Activated T-helper 1 cell treated with Interleukin-2 at 50 U/mL for 16 hours (primary cell): Measurements from ENCODE around the gene HOATZ.

Source experiments
- DNase-seq: peaks from one replicate; pipeline ENCODE4 v3.0.0-alpha.2; 2020; ENCODE audit warnings: low read depth

HOATZ gene

GRCh38 chr11:111522426-111522825 lies 7.8 kb downstream of the HOATZ start:
- no peak for DNase-seq

GRCh38 chr11:111523343-111523742 lies 8.8 kb downstream of the HOATZ start:
- DNase-seq = no peak

GRCh38 chr11:111524056-111524455 lies 9.5 kb downstream of the HOATZ start:
- no peak for DNase-seq

GRCh38 chr11:111525456-111525855 lies 10.9 kb downstream of the HOATZ start:
- DNase-seq = no peak

GRCh38 chr11:111526501-111526900 lies 11.9 kb downstream of the HOATZ start:
- no peak for DNase-seq

- no peak for DNase-seq
Measured at GRCh38 chr11:111527279-111527678, 12.7 kb downstream of the HOATZ start.

DNA sequence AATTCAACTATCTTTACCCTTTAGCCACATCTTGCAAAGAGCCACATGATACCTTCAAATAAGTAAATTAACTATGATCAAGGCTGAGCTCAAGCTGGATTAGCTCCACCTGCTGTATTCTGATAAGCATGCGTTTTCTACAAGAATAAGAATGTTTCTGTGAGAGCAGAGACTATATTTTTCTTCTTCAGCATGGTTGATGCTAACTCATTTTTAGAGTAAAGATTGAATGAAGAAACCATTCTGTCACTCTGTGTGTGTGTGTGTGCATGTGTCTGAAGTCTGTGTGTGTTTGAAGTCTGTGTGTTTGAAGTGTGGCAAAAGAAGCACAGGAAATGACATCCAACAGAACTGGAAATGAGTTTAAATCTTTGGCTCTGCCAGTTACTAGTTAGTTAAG lies 14.0 kb downstream of the HOATZ start:
- DNase-seq = no peak

- no peak for DNase-seq
Measured at GRCh38 chr11:111530091-111530490, 15.5 kb downstream of the HOATZ start.

- no peak for DNase-seq
Measured at GRCh38 chr11:111531136-111531535, 16.6 kb downstream of the HOATZ start.

DNA sequence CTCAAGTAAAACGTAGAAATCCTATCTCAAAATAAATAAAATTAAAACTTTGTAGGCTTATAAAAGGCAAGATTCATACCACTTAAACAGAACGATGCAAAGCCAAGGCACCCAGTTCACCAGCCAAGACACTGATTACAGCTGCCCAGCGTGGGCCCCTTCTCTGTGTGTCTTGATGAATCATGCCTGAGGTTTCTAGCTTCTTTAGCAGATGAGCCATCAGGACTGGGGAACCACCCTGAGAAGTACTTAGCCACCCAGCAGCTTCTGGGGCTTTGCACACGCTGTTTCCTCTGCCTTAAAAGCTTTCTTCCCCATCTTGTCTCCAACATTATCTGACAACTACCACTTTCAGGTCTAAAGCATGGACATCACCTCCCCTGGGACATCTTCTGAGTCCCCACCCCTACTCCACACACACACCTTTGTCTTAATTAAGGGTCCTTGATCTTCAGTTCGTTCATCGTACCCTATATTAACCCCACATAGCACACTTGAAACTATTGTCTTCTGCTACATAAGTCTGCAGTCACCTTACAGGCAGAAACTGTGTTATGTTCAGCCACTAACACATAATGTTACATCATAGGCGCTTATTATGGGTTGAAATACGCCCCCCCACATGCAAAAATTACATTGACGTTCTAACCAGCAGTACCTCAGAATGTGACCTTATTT lies 17.2 kb downstream of the HOATZ start:
- no peak for DNase-seq

DNA sequence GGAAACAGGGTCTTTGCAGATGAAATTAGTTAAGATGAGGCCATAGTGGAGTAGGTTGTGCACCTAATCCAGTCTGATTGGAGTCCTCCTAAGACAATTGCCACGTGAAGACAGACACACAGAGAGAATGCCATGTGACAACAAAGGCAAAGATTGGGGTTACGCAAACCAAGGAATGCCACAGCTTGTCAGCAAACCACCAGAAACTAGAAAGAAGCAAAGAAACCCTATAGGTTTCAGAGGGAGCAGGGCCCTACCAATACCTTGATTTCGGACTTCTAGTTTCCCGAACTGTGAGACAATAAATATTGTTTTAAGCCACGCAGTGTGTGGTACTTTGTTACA lies 17.8 kb downstream of the HOATZ start:
- no peak for DNase-seq

DNA sequence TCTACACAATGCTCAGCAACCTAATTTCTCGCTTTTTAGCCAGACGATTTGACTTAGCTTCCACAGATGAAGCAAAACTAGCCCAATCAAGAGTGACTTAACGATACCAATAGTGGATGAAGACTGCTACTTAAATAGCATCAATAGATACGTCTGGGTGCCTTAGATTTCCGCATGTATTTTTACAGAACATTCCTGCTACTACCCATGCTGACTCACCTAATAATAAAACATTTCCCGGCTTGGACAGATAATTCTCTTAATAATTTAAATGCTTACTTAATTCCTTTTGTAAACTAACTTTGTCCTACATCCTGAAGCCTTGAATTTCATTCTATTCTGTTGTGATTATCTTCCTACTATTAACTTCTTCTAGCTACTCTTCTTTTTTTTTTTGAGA lies 20.7 kb downstream of the HOATZ start:
- no peak for DNase-seq

- no peak for DNase-seq
Measured at GRCh38 chr11:111537336-111537860, 22.8 kb downstream of the HOATZ start.

DNA sequence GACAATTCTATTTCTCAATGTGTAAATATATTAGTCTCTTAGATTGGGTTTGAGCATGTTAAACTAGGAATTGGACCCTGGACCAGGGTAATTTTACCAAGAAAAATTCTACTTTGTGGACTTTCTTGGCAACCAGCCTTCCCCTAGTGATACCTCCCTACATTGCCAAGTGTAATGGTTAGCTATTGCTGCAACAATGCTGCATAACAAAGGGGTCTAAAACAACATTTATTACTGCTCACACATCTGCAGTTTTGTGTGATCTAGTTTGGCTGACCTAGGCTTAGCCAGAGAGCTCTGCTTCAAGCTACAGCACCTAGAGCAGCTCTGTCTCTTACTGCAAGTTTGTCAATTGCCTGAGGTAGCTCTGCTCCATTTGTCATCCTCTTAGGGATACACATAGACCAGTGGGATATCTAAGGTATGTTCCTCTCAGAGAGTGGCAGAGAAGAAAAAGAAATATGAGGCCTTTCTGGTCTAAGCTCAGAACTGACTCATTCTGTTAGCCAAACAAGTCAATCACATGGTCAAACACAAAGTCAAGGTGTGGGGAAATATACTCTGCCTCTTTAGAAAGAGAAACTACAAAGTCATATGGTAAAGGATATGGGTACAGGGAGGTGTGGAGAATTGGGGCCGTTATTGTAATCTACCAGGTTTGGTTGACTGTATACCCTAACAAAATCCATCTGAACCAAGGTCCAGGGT lies 24.0 kb downstream of the HOATZ start:
- no peak for DNase-seq

GRCh38 chr11:111539426-111540113 lies 25.0 kb downstream of the HOATZ start:
- DNase-seq = no peak

- no peak for DNase-seq
Measured at GRCh38 chr11:111540114-111540936, 25.7 kb downstream of the HOATZ start, which contains the start of gene LAYN. LAYN (plus strand) TSS chr11:111540720; CDS start chr11:111540844, 124 bp downstream.

- DNase-seq = no peak
Measured at GRCh38 chr11:111540937-111541253, 26.3 kb downstream of the HOATZ start.

- no peak for DNase-seq
Measured at GRCh38 chr11:111541254-111542061, 26.9 kb downstream of the HOATZ start.

DNA sequence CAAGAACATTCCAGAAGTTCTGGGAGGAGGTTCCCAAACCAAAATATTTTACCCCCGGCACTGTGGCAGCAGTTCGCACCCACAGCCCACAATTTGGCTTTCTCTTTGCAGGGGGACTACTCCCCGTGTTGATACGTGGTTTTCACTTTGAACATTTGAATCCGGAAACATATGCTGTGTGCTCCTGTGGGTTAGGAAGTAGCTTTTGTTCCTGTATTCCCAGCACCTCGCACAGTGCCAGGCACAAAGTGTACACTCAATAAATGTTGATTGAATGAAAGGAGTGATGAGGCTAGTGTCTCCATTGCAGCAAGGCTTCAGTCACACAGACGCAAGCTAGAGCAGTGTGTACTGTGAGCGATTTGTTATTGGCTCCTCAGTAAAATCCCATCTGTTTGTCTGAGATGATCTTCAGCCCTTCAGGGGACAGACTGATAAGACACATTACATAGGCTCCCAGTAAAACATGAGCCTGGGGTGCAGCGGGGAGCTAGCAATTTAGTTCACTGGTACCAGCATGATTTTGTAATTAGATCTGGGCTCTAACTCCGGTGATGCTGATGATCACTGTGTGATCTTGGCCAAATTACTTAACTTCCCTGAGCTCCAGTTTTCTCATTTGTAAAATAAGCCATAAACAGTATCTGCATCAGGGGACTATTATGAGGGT lies 28.2 kb downstream of the HOATZ start:
- no peak for DNase-seq

- no peak for DNase-seq
Measured at GRCh38 chr11:111548525-111548924, 33.9 kb downstream of the HOATZ start.
